Suppressor macrophage treated with lipopolysaccharide for 4 hours (primary cell): ENCODE results near the gene MMP15.
"Not testable (repeated sequence)": the region's sequence is repeated elsewhere in the genome, so short reads cannot be mapped to it uniquely, and the experiment has no call there.

Experiments used
- DNase-seq: peaks from one replicate; pipeline ENCODE4 v3.0.0-alpha.2; 2020

The MMP15 gene

GRCh38 chr16:58025351-58026138, at the start of gene MMP15:
Gene MMP15, plus strand, starts transcription at chr16:58025754. Its CDS starts 597 bp downstream, at chr16:58026351.
- peak; percentile 58 for DNase-seq

- DNase-seq, result no peak
These were observed 49.2 kb upstream of the MMP15 start for GRCh38 chr16:57976331-57976796.

GRCh38 chr16:57977418-57978069, 48.0 kb upstream of the MMP15 start:
- no peak for DNase-seq

- DNase-seq, result not testable (repeated sequence)
These were observed 47.5 kb upstream of the MMP15 start for GRCh38 chr16:57978070-57978465.

- no peak for DNase-seq
These were observed 46.5 kb upstream of the MMP15 start for GRCh38 chr16:57979006-57979585.

GRCh38 chr16:57981636-57982035, 43.9 kb upstream of the MMP15 start:
- no peak for DNase-seq

GRCh38 chr16:57982385-57982784, 43.2 kb upstream of the MMP15 start:
- DNase-seq, result no peak

GRCh38 chr16:57984443-57985203, 40.9 kb upstream of the MMP15 start:
- DNase-seq, result peak; percentile 70

- no peak for DNase-seq
These were observed 40.1 kb upstream of the MMP15 start for GRCh38 chr16:57985204-57986181.

- DNase-seq, result no peak
These were observed 39.4 kb upstream of the MMP15 start for GRCh38 chr16:57986196-57986595.

- DNase-seq, result no peak
These were observed 37.9 kb upstream of the MMP15 start for GRCh38 chr16:57987441-57988177.

- DNase-seq, result no peak
These were observed 36.6 kb upstream of the MMP15 start for GRCh38 chr16:57988929-57989328.

GRCh38 chr16:57991551-57992059, 33.9 kb upstream of the MMP15 start:
- no peak for DNase-seq

GRCh38 chr16:57992084-57992483, 33.5 kb upstream of the MMP15 start:
- DNase-seq, result no peak

- DNase-seq, result no peak
These were observed 32.1 kb upstream of the MMP15 start for GRCh38 chr16:57993438-57993837.

GRCh38 chr16:57993897-57994296, 31.7 kb upstream of the MMP15 start:
- DNase-seq, result no peak

GRCh38 chr16:57994361-57994760, 31.2 kb upstream of the MMP15 start:
- DNase-seq, result no peak

GRCh38 chr16:57994778-57995177, 30.8 kb upstream of the MMP15 start:
- DNase-seq, result peak; percentile 75

GRCh38 chr16:57995721-57996405, 29.7 kb upstream of the MMP15 start:
- no peak for DNase-seq
